GM18909 (cell line): ENCODE results near the gene TYMP.

Source experiments
- ATAC-seq: cut with Tn5 transposase; IDR thresholded peaks from one replicate; pipeline ENCODE4 v1.9.1; 2021; ENCODE audit warnings: mild to moderate bottlenecking; ENCODE audit not compliant: unreplicated experiment, poor library complexity

Gene TYMP

GRCh38 chr22:50529897-50530579 is at the start of gene TYMP:
TYMP (minus strand) TSS chr22:50530012; CDS start chr22:50529709, 303 bp downstream.
- ATAC-seq: peak; percentile 17

- no peak for ATAC-seq
These were observed 49.0 kb upstream of the TYMP start for GRCh38 chr22:50578776-50579310.

GRCh38 chr22:50577987-50578775 is 48.4 kb upstream of the TYMP start, which contains the start of gene CPT1B:
CPT1B (minus strand) TSS chr22:50578427; CDS start chr22:50577915, 512 bp downstream.
- ATAC-seq: no peak

GRCh38 chr22:50577697-50577986 is 47.8 kb upstream of the TYMP start:
- no peak for ATAC-seq

GRCh38 chr22:50576806-50577696 is 47.2 kb upstream of the TYMP start:
- no peak for ATAC-seq

- no peak for ATAC-seq
These were observed 46.3 kb upstream of the TYMP start for GRCh38 chr22:50576070-50576469.

GRCh38 chr22:50575426-50575941 is 45.7 kb upstream of the TYMP start:
- ATAC-seq: no peak

- no peak for ATAC-seq
These were observed 44.6 kb upstream of the TYMP start for GRCh38 chr22:50574383-50574755.

GRCh38 chr22:50573491-50574382 is 43.9 kb upstream of the TYMP start:
- ATAC-seq: no peak

GRCh38 chr22:50572965-50573364 is 43.2 kb upstream of the TYMP start:
- ATAC-seq: no peak

- ATAC-seq: no peak
These were observed 41.7 kb upstream of the TYMP start for GRCh38 chr22:50571264-50572175.

GRCh38 chr22:50570861-50571260 is 41.0 kb upstream of the TYMP start:
- no peak for ATAC-seq

GRCh38 chr22:50569896-50570535 is 40.2 kb upstream of the TYMP start:
- ATAC-seq: no peak

GRCh38 chr22:50569041-50569459 is 39.2 kb upstream of the TYMP start:
- ATAC-seq: no peak

GRCh38 chr22:50568626-50569025 is 38.8 kb upstream of the TYMP start:
- ATAC-seq: no peak

GRCh38 chr22:50567721-50568252 is 38.0 kb upstream of the TYMP start:
- no peak for ATAC-seq

GRCh38 chr22:50564289-50564688 is 34.5 kb upstream of the TYMP start:
- ATAC-seq: no peak
